Fibroblast of villous mesenchyme (primary cell): ENCODE measurements around the gene GRM3. TPM values are rescaled to one million over a fixed set of nuclear protein-coding genes. Genes with fewer than 3 reads are reported as not detected.

ENCODE experiments used
- DNase-seq: peaks from one replicate; pipeline ENCODE4 v3.0.0-alpha.2; 2010; ENCODE audit warnings: low read depth
- H3K4me3 ChIP-seq: 2 replicates; pipeline ENCODE4 v1.5.1; 2011; ENCODE audit warnings: low read depth, mild to moderate bottlenecking, low read length
- CTCF ChIP-seq: IDR thresholded peaks from 2 replicates; pipeline ENCODE4 v1.5.1; 2012; ENCODE audit warnings: low read depth, mild to moderate bottlenecking, low read length; ENCODE audit not compliant: insufficient read depth
- total RNA-seq: library from RNA; depleted of rRNA; stranded (reverse); fragments of >200 nt; gene quantifications from 2 replicates; pipeline ENCODE4 v1.2.3, GENCODE V29; 2012

Gene GRM3
- total RNA-seq, 1 donor: not detected

- no peak for TF ChIP-seq CTCF
- H3K4me3 ChIP-seq: no peak overlapping the region
- no peak for DNase-seq
Observed at GRCh38 chr7:86689363-86689762, 45.7 kb downstream of the GRM3 start.

DNA sequence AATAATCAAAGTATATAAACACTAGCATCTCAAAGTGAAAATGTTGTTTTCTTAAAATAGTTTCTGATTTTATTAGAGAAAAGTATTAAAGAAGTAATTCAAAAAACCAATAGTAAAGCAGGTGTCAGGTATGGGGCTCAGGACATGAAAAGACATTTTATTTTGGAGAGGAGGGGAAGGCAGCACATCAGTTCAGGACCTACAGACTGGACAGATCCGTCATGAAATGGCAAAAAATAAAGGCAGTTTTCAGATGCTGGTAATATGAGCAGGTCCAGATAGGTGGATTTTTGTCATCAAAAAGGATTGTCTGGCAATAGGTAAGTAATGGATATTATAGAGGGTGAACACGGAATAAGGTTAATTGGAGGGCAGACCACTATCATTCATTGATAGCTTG, 49.0 kb downstream of the GRM3 start:
- TF ChIP-seq CTCF: no peak
- H3K4me3 ChIP-seq: no peak overlapping the region
- no peak for DNase-seq

- TF ChIP-seq CTCF: no peak
- DNase-seq: no peak
- H3K4me3 ChIP-seq: no peak overlapping the region
Observed at GRCh38 chr7:86706406-86706805, 62.7 kb downstream of the GRM3 start.

DNA sequence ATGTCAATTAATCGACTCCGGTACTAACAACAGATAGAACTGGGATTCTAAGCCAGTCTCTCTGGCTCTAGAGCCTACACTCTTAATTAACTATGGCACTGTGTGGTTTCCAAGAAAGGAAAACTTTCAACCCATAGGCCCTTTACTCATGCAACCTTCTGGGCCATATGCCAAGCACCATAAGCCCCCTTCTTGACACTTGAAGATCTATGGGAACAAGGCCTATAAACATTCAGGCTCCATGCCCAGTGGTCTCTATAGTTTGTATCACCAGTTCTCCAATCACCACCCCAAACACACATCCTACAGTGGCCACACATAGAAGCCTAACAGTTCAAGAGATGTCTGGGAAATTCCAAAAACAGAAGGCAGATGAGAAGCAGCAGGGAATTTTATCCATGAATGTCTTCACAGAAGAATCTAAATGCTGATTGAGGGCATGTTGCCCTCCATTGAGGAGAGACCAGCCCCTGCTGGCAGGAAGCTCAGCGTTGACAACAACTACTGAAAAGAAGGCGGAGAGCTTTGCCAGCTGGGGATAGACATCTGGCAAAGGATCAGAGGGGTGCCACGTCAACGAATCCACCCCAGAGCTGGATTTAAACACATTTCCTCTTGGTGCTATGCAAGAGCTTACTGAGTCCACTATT, 64.4 kb downstream of the GRM3 start:
- no peak for DNase-seq
- no peak for TF ChIP-seq CTCF
- H3K4me3 ChIP-seq: no peak overlapping the region

- no peak for TF ChIP-seq CTCF
- no peak for DNase-seq
- H3K4me3 ChIP-seq: no peak overlapping the region
Observed at GRCh38 chr7:86720306-86720705, 76.6 kb downstream of the GRM3 start.

GRCh38 chr7:86733783-86734182, 90.1 kb downstream of the GRM3 start:
- no peak for DNase-seq
- H3K4me3 ChIP-seq: no peak overlapping the region
- TF ChIP-seq CTCF: no peak
